H54 (cell line): ENCODE measurements around the gene FCAMR.

Experiments
- DNase-seq: peaks from one replicate; pipeline ENCODE4 v3.0.0; 2011; ENCODE audit warnings: low spot score, mixed read lengths; ENCODE audit not compliant: insufficient read length
- FAIRE-seq: peaks from 3 replicates; lab custom pipeline; 2011; peaks lifted over from hg19 to GRCh38; lab: Jason Lieb, UNC
- POLR2A ChIP-seq: IDR thresholded peaks from 2 replicates; pipeline ENCODE4 v1.6.1; 2011; ENCODE audit warnings: low read depth, mild to moderate bottlenecking, low read length

Gene FCAMR

DNA sequence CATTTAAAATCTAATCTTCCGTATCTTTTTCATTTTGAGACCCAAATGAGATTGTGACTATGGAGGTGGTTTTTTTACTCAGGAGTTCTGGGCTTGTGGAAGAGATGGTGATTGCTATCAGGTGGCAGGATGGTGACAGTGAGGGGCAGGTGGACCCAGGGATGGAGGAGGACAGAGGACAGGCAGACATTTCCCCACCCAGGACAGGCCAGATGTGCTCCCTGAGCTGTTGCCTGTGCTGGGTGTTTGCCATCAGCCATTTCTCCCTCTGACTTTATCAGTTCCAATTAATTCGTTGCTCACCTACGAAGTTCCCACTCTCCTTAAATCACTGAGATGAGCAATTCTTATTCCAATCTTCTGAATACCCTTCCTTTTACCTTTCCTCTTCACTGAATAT, 35.8 kb upstream of the FCAMR start:
- FAIRE-seq (no peak), DNase-seq (no peak)
- TF ChIP-seq POLR2A, result no peak

DNA sequence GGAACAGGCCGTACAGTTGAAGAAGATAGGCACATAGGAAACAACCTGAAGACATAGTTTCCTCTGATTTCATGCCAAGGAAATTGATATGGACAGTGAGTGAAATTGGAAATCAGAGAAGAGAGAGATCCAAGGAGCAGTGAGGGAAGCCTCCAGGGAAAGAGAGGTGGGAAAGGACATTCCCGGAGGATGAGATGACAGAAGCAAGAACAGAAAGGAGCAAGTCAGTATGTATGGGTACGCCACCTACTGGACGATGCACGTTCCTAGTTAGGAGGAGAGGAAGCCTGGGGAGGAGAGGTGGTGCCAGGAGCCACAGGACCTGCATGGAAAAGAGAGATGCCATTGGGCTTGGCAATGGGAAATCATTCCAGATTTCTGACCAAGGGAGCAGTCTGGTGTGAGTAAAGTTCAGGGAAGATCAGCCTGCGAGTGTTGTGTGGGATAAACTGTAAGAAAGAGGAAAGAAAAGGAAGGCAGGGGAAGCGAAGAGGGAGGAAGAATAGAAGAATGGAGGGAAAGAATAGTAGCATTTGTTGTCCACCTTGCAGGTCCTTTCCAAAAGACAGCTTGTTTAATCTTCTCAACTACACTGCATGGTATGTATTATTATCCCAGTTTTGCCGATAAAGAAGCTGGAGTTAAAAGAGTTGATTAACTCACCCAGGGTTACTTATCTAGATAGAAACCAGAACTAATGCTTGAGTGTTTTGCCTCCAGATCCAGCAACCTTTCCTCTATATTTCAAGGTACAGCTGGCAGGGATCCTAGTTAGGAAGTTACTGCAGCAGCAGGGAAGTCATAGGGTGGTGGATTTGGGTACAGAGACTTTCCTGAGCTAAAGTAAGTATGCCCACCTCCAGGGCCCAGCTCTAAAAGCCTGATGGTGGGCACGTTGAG, 34.9 kb upstream of the FCAMR start:
- FAIRE-seq, result no peak

DNA sequence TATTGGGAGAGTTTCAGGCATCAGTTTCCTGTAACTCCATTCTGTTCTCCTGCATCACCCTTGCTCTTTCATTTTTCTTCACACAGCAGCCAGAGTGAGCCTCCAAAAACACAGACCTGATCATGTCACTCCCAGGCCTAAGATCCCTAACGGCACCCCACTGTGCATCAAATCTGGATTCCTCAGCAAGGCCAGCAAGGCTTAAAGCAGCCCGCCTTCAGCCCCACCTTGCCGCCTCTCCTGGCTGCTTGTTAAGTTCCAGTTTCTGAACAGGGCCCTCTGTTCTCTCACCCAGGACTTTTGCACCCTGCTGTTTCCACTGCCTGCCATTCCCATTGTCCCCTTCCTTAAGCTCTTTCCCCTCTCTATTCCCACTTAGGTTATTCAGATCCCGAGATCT, 33.0 kb upstream of the FCAMR start:
- FAIRE-seq, result no peak
- no peak for DNase-seq
- TF ChIP-seq POLR2A, result no peak

More for the DNA sequence above, 34.9 kb upstream of the FCAMR start:
- TF ChIP-seq POLR2A, result no peak
- DNase-seq, result peak; percentile 55

DNA sequence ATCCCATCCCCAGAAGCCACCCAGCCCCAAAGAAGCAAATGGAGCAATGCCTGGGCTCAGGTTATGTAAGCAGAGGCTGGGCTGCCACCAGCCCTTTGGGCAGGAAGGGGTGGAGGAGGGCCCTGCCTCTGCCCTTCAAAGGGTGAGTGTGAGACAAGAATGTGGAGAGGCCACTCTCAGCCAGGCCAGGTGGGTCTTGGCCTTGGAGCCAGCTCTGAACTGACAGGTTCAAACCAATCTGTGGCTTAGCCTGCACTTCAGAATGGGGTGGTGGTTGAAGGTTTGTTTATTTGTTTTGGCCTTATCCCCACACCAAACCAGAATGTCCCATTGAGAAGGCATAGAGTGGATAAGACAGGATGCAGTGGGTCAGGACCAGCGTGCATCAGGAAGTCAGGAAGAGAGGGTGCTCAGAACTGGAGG, 32.5 kb upstream of the FCAMR start:
- DNase-seq (no peak), FAIRE-seq (no peak)
- no peak for TF ChIP-seq POLR2A

DNA sequence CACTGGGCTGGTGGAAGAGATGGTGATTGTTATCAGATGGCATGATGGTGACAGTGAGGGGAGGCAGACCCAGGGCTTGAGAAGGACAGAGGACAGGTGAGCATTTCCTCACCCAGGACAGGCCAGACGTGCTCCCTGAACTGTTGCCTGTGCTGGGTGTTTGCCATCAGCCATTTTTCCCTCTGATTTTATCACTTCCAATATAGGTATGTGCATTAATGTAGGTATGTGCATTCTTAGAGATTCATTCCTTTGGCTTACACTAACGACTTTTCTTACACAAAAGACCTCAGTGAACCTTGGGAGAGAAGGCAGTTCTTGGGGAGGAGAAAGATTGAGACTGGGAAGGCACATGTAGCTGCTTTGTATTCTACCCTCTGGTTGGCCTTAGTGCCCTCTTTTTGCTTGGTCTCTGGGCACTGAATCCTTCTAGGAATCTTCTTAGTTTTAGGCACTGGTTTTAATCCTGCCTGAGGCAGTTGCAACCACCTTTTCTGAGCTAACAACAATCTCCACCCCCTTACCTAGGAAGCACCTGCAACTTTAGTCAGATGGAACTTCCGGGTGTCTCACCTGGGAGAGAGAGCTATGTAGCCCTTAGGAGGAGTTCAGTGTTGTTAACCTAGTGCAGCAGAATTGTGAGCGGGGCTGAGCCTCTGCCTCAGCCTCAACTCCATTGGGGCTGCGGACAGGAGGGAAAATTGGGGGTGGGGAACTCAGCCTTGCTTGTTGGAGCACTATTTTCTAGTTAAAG, 31.4 kb upstream of the FCAMR start:
- DNase-seq, result no peak
- no peak for FAIRE-seq
- no peak for TF ChIP-seq POLR2A

DNA sequence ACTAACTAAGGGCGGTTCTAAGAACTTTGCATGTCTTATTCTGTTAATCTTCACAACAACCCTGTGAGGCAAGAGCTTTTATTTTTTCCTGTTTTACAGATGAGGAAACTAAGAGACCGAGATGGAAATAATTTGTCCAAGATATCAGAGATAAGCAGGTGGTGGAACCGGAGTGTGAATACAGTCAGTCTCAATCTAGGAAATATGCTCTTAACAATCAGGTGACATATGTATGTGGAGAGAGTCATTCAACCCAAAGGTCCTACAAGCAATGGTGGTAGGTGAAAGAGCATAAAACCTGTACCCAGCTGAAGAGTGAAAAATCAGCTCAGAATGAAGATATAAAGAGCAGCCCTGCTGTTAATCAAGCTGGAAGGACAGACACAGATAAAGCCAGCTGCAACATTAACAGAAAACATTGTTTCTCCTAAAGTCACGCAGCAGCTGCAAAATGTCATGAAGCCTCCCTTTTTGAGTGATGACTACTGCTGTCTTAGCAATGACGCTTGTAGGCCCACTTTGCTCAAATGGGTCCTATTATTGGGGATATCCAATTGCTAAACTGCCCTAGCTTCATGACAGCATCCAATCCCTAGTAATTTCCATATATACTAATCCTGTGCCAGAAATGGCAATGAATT, 30.5 kb upstream of the FCAMR start:
- DNase-seq, result no peak
- no peak for FAIRE-seq
- TF ChIP-seq POLR2A, result no peak

DNA sequence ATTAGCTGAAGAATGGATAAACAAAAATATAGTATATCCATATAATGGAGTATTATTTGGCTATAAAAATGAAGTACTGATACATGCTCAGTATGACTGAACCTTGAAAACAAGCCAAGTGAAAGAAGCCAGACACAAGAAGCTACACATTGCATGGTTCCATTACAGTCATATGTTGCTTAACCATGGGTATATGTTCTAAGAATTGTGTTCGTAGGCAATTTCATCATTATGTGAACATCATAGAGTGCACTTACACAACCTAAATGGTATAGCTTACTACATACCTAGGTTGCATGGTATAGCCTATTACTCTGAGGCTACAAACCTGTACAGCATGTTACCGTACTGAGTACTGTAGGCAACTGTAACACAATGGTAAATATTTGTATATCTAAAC, 28.6 kb upstream of the FCAMR start:
- FAIRE-seq, result no peak
- DNase-seq, result no peak
- TF ChIP-seq POLR2A, result no peak

DNA sequence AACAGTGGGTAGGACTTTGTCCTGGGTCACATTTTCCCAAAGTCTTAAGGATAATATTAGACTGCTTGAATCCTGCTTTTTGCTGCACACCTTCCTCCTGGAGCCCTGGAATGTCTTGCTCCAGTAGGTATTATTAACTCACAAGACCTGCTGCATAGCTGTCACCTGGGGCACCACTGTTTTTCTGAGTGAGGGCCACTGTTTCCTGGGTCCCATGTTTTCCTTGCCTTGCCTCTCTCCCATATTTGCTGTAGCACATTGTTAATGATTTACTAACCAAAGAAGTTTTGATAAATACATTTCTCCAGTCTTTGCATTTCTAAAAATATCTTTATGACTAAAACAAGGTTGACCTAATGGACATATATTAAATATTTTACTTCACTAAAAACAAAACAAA, 22.5 kb upstream of the FCAMR start:
- FAIRE-seq, result no peak
- no peak for DNase-seq

DNA sequence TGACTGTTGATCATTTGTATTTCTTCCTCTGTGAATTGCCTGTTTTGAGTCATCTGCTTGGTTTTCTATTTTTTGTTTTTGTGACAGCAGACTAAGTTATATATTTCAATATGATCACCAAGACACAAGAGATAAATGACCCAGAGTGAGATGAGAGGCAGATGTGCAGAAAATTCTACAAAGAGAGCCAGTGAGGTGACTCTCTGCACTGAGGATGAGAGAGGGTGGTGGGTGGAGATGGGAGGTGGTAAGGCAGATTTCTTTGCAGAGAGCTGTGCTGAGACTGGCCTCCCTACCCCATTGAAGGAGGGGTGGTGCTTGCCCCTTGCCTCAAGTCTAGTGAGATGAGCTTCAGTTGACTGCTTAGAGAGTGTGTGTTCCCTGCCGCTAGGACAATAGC, 17.6 kb upstream of the FCAMR start:
- no peak for DNase-seq
- TF ChIP-seq POLR2A, result no peak
- FAIRE-seq, result no peak

More for the DNA sequence above, 22.5 kb upstream of the FCAMR start:
- TF ChIP-seq POLR2A, result no peak

DNA sequence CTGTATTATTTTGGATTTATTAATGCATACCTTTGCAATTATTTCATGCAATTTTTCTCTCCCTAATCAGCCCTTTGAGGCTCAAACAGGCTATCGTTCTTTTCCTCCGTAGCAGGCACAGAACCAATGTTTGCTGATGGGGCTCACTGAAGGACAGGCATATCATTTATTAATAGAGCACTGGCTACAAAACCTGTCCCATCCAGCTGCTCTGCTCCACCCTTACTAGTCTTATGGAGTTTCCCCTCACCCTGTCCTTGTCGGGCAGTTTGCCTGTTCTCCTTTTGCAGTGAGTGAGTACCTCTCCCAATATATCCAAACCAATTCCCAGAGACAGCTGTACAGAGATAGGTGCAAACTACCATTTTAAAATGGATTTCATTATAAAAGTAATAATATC, 16.6 kb upstream of the FCAMR start:
- FAIRE-seq (no peak), DNase-seq (no peak)
- no peak for TF ChIP-seq POLR2A

DNA sequence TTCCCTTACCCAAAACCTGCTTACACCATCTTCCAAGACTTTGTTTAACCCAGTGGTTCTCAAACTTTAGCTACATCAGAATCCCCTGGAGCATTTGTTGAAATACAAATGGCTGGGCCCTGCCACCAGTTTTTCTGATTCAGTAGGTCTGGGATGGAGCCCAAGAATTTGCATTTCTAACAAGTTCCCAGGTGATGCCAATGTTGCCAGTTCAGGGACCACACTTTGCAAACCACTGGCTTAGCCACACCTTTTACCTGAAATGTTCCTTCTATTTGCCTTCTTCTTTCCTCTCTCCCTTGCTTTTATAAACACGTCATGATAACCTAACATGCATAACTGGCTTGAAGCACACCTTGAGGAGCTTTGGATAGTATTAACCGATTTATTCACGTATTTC, 16.1 kb upstream of the FCAMR start:
- no peak for TF ChIP-seq POLR2A
- DNase-seq, result no peak
- FAIRE-seq, result no peak

DNA sequence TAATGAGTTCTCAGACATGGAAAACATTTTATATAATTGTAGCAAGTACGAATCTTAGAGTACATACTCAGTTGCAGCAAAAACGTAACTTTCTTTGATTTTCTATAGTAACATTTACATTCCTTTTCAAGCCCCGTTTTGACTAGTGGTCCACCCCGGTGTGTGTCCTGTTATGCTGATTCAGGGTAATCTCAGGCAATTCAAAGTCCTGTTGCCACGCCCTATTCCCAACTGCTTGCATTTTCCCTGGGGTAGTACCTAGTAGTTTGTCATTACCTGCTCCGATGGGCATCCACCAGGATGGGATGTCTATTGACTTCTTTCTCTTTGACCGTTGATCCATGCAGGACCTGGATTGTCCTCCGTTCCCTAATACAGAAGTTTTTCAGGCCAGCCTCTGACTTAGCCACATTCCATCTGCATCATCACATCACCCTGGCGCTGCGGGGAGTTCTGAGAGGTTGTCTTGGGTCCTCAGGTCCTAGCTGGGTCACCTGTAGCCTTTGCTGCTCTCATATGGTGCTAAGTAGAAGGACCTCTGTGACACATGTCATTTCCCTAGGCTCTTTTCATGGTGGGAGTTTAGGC, 15.0 kb upstream of the FCAMR start:
- DNase-seq (no peak), FAIRE-seq (no peak)
- TF ChIP-seq POLR2A, result no peak

DNA sequence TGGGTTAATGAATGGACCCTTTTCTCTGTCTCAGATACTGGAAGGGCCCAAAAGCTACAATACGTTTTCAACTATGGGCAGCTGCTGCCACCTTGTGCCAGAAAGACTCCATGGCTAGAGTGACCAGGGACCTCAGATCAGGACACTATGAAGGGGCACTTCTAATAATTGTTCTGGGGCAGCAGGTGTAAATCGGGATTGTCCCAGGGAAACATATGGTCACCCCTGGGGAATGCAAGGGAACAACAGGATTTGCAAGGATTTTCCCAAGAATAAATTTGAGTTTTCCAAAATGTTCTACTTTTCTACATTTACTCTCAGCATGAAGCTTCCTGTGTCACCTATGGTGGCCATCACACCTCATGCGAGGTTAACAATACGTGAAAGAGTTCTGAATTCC, 12.0 kb upstream of the FCAMR start:
- DNase-seq (peak; percentile 35), FAIRE-seq (no peak)
- no peak for TF ChIP-seq POLR2A

DNA sequence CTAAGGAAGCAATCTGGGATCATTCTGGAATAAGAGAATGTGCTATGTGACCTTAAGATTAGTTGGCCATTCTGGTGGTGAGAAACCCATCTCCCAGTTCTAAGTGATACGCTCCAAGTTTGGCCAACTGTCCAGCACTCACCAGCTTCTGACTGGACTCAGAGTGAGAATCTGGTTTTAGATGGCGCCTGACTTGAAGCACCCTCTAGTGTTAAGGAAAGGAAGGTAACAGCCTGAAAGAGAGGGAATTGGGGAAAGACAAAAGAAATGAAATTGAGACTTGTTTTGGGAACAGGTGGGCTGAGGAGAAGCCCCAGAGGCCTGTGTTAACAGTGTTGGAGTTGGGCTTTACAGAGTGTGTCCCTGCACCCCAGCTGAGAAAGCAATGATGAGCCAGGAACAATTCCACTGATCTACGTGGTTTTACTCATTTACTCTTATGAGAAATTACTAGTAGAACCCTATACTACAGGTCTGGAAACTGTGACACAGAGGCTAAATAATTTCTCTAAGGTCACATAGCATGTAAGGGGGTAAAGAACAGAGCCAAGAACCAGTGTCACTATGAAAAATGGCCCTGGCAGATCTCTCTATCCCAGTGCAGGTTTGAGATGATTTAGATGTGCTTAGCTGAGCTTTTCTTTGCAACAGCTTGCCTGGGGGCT, 9.3 kb upstream of the FCAMR start:
- no peak for TF ChIP-seq POLR2A
- DNase-seq (no peak), FAIRE-seq (no peak)
